Stimulated activated CD8-positive, alpha-beta memory T cell treated with anti-CD3 and anti-CD28 coated beads, Interleukin-4, amount 100 ng/mL, for 24 hours (primary cell): Measurements from ENCODE around the gene HAGHL.
"Not testable (repeated sequence)": the region's sequence is repeated elsewhere in the genome, so short reads cannot be mapped to it uniquely, and the experiment has no call there.

ENCODE experiments used
- DNase-seq: peaks from one replicate; pipeline ENCODE4 v3.0.0-alpha.2; 2020; ENCODE audit warnings: low read depth

The HAGHL gene

GRCh38 chr16:734208-734980, 7.5 kb downstream of the HAGHL start:
- DNase-seq = no peak

- DNase-seq = no peak
Observed at GRCh38 chr16:734981-735881, 8.3 kb downstream of the HAGHL start.

GRCh38 chr16:735982-736453, 9.1 kb downstream of the HAGHL start:
- no peak for DNase-seq

GRCh38 chr16:736936-737481, 10.1 kb downstream of the HAGHL start:
- DNase-seq = no peak

GRCh38 chr16:739560-740458, 12.9 kb downstream of the HAGHL start:
- no peak for DNase-seq

GRCh38 chr16:740459-740763, 13.5 kb downstream of the HAGHL start:
- DNase-seq = no peak

GRCh38 chr16:740764-741505, 14.0 kb downstream of the HAGHL start, which contains the start of gene CIAO3:
TSS of gene CIAO3 (minus strand) at chr16:740997. CDS start at chr16:740985, 12 bp downstream.
- DNase-seq = peak; percentile 87

GRCh38 chr16:741986-742629, 15.2 kb downstream of the HAGHL start:
- no peak for DNase-seq

GRCh38 chr16:742894-743293, 16.0 kb downstream of the HAGHL start:
- not testable (repeated sequence) for DNase-seq

GRCh38 chr16:743794-744500, 17.0 kb downstream of the HAGHL start:
- no peak for DNase-seq

- no peak for DNase-seq
Observed at GRCh38 chr16:745739-746138, 18.8 kb downstream of the HAGHL start.

GRCh38 chr16:746637-747036, 19.7 kb downstream of the HAGHL start:
- DNase-seq = no peak

GRCh38 chr16:747978-748746, 21.3 kb downstream of the HAGHL start:
- DNase-seq = no peak

- no peak for DNase-seq
Observed at GRCh38 chr16:749010-749409, 22.1 kb downstream of the HAGHL start.

- no peak for DNase-seq
Observed at GRCh38 chr16:750485-750884, 23.6 kb downstream of the HAGHL start.

- DNase-seq = no peak
Observed at GRCh38 chr16:751152-752006, 24.5 kb downstream of the HAGHL start.

- no peak for DNase-seq
Observed at GRCh38 chr16:752007-752312, 25.1 kb downstream of the HAGHL start.

- not testable (repeated sequence) for DNase-seq
Observed at GRCh38 chr16:754121-754607, 27.3 kb downstream of the HAGHL start.
